Stimulated activated naive B cell treated with anti-CD40 and anti-IgM and Interleukin-4, amounts not matched to agents 10 μg/mL and 1 μg/mL and 100 μg/mL, for 72 hours (primary cell): Measurements from ENCODE around the gene INSC.

Source experiments
- ATAC-seq, 2 donors: fragments of 150-1000 bp; cut with Tn5 transposase; replicated peaks; 2 replicates each; pipeline ENCODE4 v1.10.0; 2021; ENCODE audit warnings: moderate library complexity in 1 of 2
- DNase-seq: peaks from one replicate; pipeline ENCODE4 v3.0.0; 2021
- H3K27ac Mint-ChIP-seq: one replicate; pipeline ENCODE4 v1.8.0; 2022; ENCODE audit warnings: mild to moderate bottlenecking, mixed read lengths
- H3K27me3 Mint-ChIP-seq, 2 donors: one replicate each; pipeline ENCODE4 v1.8.0; 2022; ENCODE audit warnings: mixed read lengths in 2 of 2
- H3K36me3 Mint-ChIP-seq, 2 donors: one replicate each; pipeline ENCODE4 v1.8.0; 2022; ENCODE audit warnings: mixed read lengths in 2 of 2, mild to moderate bottlenecking in 1 of 2
- H3K4me1 Mint-ChIP-seq, 2 donors: one replicate each; pipeline ENCODE4 v1.8.0; 2022; ENCODE audit warnings: mixed read lengths in 2 of 2, mild to moderate bottlenecking in 1 of 2
- H3K4me3 Mint-ChIP-seq, 2 donors: one replicate each; pipeline ENCODE4 v1.8.0; 2022; ENCODE audit warnings: mild to moderate bottlenecking in 2 of 2, mixed read lengths in 2 of 2, moderate library complexity in 1 of 2
- H3K9me3 Mint-ChIP-seq, 2 donors: one replicate each; pipeline ENCODE4 v1.8.0; 2022; ENCODE audit warnings: mixed read lengths in 2 of 2, mild to moderate bottlenecking in 1 of 2

Gene INSC

GRCh38 chr11:15258433-15259165 lies 143.9 kb downstream of the INSC start:
- H3K27me3 Mint-ChIP-seq, result peaks cover 4 to 9% of the 10 kb centered on the region in 2 donors
- H3K27ac Mint-ChIP-seq, result no peak overlapping the region
- no peaks in the 10 kb centered on the region for H3K36me3 Mint-ChIP-seq
- H3K4me1 Mint-ChIP-seq, result no peaks in the 10 kb centered on the region
- DNase-seq (no peak), ATAC-seq (no peak)
- no peaks in the 10 kb centered on the region for H3K9me3 Mint-ChIP-seq
- no peak overlapping the region for H3K4me3 Mint-ChIP-seq

GRCh38 chr11:15266999-15267398 lies 152.3 kb downstream of the INSC start:
- Mint-ChIP-seq H3K4me3 (no peak overlapping the region), H3K9me3 (peaks cover 9 to 16% of the 10 kb centered on the region in 2 donors), H3K27me3 (peaks cover 0 to 1% of the 10 kb centered on the region in 2 donors), H3K4me1 (no peaks in the 10 kb centered on the region), H3K36me3 (no peaks in the 10 kb centered on the region), H3K27ac (no peak overlapping the region)
- no peak for ATAC-seq
- no peak for DNase-seq

- no peaks in the 10 kb centered on the region for H3K4me1 Mint-ChIP-seq
- no peak overlapping the region for H3K4me3 Mint-ChIP-seq
- no peak for DNase-seq
- no peaks in the 10 kb centered on the region for H3K36me3 Mint-ChIP-seq
- H3K27ac Mint-ChIP-seq, result no peak overlapping the region
- H3K9me3 Mint-ChIP-seq, result peaks cover 9 to 16% of the 10 kb centered on the region in 2 donors
- no peak for ATAC-seq
- H3K27me3 Mint-ChIP-seq, result peaks cover 4 to 13% of the 10 kb centered on the region in 2 donors
These were observed 153.9 kb downstream of the INSC start for GRCh38 chr11:15268598-15268997.

DNA sequence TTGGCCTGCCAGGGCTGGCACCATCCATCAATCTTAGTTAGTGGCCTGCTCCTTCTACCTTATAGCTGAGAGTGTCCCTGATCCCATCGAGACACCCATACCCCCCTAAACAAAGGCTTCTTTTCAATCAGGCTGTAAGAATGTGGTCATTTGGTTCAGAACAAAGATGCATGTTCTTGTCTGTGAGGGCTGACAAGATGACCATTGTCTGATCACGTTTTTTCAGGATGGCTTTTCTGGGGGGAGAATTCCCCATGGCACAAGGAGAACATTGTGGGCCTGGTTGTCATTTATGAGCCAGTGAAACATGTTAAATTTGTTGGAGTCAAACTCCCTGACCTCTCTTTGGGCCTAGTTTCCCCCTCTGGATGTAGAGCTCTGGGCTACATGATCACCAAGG lies 160.4 kb downstream of the INSC start:
- no peaks in the 10 kb centered on the region for H3K9me3 Mint-ChIP-seq
- H3K36me3 Mint-ChIP-seq, result no peaks in the 10 kb centered on the region

GRCh38 chr11:15276621-15277020 lies 161.9 kb downstream of the INSC start:
- H3K4me1 Mint-ChIP-seq, result no peaks in the 10 kb centered on the region
- H3K4me3 Mint-ChIP-seq, result no peak overlapping the region
- no peaks in the 10 kb centered on the region for H3K36me3 Mint-ChIP-seq
- H3K27me3 Mint-ChIP-seq, result peaks cover 25 to 26% of the 10 kb centered on the region in 2 donors
- ATAC-seq (no peak), DNase-seq (no peak)
- H3K27ac Mint-ChIP-seq, result no peak overlapping the region
- no peaks in the 10 kb centered on the region for H3K9me3 Mint-ChIP-seq

More for the DNA sequence above, 160.4 kb downstream of the INSC start:
- no peaks in the 10 kb centered on the region for H3K4me1 Mint-ChIP-seq
- H3K27me3 Mint-ChIP-seq, result peaks cover 22 to 24% of the 10 kb centered on the region in 2 donors
- DNase-seq (no peak), ATAC-seq (no peak)
- H3K27ac Mint-ChIP-seq, result no peak overlapping the region
- no peak overlapping the region for H3K4me3 Mint-ChIP-seq

DNA sequence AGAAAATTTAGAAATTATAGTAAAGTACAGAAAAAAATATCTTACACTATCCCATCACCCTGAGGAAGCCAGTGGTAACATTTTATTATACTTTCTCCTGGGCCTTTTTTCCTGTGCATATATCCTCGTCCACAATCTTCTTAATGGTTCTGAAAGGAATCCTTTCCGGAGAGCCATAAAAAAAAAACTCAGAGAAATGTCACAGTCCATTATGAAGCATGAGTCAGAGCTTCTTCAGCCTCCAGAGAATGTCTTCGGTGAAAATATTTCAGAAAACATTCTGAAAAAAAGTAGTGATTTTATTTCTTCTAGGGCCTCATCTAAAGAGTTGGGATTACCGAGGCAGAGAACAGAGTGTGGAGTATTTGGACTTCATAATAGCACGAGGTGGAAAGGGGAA lies 163.4 kb downstream of the INSC start:
- H3K27me3 Mint-ChIP-seq, result peaks cover 26 to 33% of the 10 kb centered on the region in 2 donors
- no peaks in the 10 kb centered on the region for H3K36me3 Mint-ChIP-seq
- H3K27ac Mint-ChIP-seq, result no peak overlapping the region
- H3K4me3 Mint-ChIP-seq, result no peak overlapping the region
- no peaks in the 10 kb centered on the region for H3K4me1 Mint-ChIP-seq
- H3K9me3 Mint-ChIP-seq, result peaks cover 0 to 2% of the 10 kb centered on the region in 2 donors
- DNase-seq, result no peak
- ATAC-seq, result no peak

- Mint-ChIP-seq H3K9me3 (peaks cover 0 to 2% of the 10 kb centered on the region in 2 donors), H3K4me3 (no peak overlapping the region), H3K4me1 (no peaks in the 10 kb centered on the region), H3K27me3 (peaks cover 23 to 29% of the 10 kb centered on the region in 2 donors), H3K36me3 (no peaks in the 10 kb centered on the region), H3K27ac (no peak overlapping the region)
- DNase-seq (no peak), ATAC-seq (no peak)
These were observed 165.7 kb downstream of the INSC start for GRCh38 chr11:15280393-15280792.

GRCh38 chr11:15282754-15283153 lies 168.0 kb downstream of the INSC start:
- peaks cover 15 to 21% of the 10 kb centered on the region in 2 donors for H3K27me3 Mint-ChIP-seq
- no peak overlapping the region for H3K27ac Mint-ChIP-seq
- DNase-seq, result no peak
- no peak for ATAC-seq
- no peaks in the 10 kb centered on the region for H3K4me1 Mint-ChIP-seq
- peaks cover 0 to 2% of the 10 kb centered on the region in 2 donors for H3K9me3 Mint-ChIP-seq
- no peaks in the 10 kb centered on the region for H3K36me3 Mint-ChIP-seq
- H3K4me3 Mint-ChIP-seq, result no peak overlapping the region

- Mint-ChIP-seq H3K27ac (no peak overlapping the region), H3K27me3 (peaks cover 15 to 22% of the 10 kb centered on the region in 2 donors), H3K36me3 (no peaks in the 10 kb centered on the region), H3K4me1 (no peaks in the 10 kb centered on the region), H3K4me3 (no peak overlapping the region), H3K9me3 (peaks cover 4 to 6% of the 10 kb centered on the region in 2 donors)
- ATAC-seq (no peak), DNase-seq (no peak)
These were observed 171.7 kb downstream of the INSC start for GRCh38 chr11:15286465-15286864.

GRCh38 chr11:15288863-15289262 lies 174.1 kb downstream of the INSC start:
- Mint-ChIP-seq H3K4me1 (no peaks in the 10 kb centered on the region), H3K27ac (no peak overlapping the region), H3K36me3 (no peaks in the 10 kb centered on the region), H3K9me3 (peaks cover 4% of the 10 kb centered on the region in 2 donors), H3K27me3 (peaks cover 4 to 7% of the 10 kb centered on the region in 2 donors), H3K4me3 (no peak overlapping the region)
- no peak for ATAC-seq
- DNase-seq, result no peak

DNA sequence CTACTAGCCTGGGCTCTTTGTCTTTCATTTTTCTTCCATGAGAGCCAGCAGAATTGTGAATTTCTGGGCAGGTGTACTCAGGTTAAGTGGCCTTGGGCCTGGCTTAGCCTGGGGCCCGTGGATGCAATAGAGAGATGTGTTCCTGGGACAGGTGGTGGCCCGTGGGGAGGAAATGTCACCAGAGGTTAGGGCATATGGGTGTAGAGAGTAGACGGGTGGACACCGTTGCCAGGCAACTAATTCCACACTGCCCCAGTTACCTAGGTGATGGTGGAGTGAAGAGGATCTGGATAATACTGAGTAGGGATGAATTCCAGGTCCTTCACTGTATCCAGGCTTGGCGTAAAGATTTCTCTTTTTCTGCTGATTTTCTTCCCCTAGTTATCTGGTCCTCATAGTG lies 175.0 kb downstream of the INSC start:
- H3K27ac Mint-ChIP-seq, result no peak overlapping the region

GRCh38 chr11:15291885-15292284 lies 177.2 kb downstream of the INSC start:
- Mint-ChIP-seq H3K27ac (no peak overlapping the region), H3K4me1 (no peaks in the 10 kb centered on the region), H3K27me3 (peaks cover 4 to 7% of the 10 kb centered on the region in 2 donors), H3K4me3 (no peak overlapping the region), H3K9me3 (peaks cover 4% of the 10 kb centered on the region in 2 donors), H3K36me3 (no peaks in the 10 kb centered on the region)
- ATAC-seq (no peak), DNase-seq (no peak)

More for the DNA sequence above, 175.0 kb downstream of the INSC start:
- Mint-ChIP-seq H3K9me3 (peaks cover 4% of the 10 kb centered on the region in 2 donors), H3K36me3 (no peaks in the 10 kb centered on the region), H3K4me1 (no peaks in the 10 kb centered on the region), H3K4me3 (no peak overlapping the region), H3K27me3 (peaks cover 4 to 7% of the 10 kb centered on the region in 2 donors)
- DNase-seq, result no peak
- no peak for ATAC-seq

DNA sequence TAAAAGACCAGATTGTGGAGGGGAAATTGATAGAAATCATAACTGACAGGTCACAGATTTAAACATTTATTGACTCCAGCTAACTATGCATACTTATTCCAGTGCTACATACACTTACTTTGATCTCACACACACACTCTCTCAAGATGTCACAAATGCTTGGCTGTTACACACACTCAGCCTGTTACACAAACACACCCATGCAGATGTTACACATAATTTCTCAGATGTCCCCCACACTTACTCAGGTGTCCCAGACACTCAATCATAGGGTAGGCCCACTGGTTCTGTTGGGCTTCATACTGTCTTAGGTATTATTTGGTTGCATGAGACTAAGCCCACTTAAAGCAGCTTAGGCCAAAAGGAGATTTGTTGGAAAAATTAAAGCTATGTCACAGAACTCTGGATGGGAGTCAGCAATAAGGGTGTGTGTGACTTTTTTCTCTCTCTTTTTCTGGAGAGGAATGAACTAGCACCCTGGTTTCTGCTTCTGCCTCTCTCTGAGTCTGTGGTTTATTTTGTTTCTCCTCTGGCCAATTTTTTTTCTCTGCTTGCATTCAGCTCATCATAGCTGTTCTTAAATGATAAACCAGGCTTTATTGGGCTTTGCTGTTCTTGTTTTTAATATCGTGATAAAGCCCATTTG lies 179.4 kb downstream of the INSC start:
- Mint-ChIP-seq H3K36me3 (no peaks in the 10 kb centered on the region), H3K27me3 (peaks cover 0 to 7% of the 10 kb centered on the region in 2 donors), H3K4me3 (no peak overlapping the region), H3K27ac (no peak overlapping the region), H3K4me1 (no peaks in the 10 kb centered on the region), H3K9me3 (no peaks in the 10 kb centered on the region)
- DNase-seq (no peak), ATAC-seq (no peak)

GRCh38 chr11:15295695-15296094 lies 181.0 kb downstream of the INSC start:
- no peaks in the 10 kb centered on the region for H3K4me1 Mint-ChIP-seq
- H3K9me3 Mint-ChIP-seq, result no peaks in the 10 kb centered on the region
- H3K4me3 Mint-ChIP-seq, result no peak overlapping the region
- H3K27me3 Mint-ChIP-seq, result peaks cover 0 to 8% of the 10 kb centered on the region in 2 donors
- H3K36me3 Mint-ChIP-seq, result no peaks in the 10 kb centered on the region
- H3K27ac Mint-ChIP-seq, result no peak overlapping the region
- DNase-seq, result no peak
- no peak for ATAC-seq
